Measurements from ENCODE around the gene ZNF576. TPM values are rescaled to one million over a fixed set of nuclear protein-coding genes. Genes with fewer than 3 reads are reported as not detected.
"Not testable (repeated sequence)": the region's sequence is repeated elsewhere in the genome, so short reads cannot be mapped to it uniquely, and the experiment has no call there.

The ZNF576 gene
- 10 to 100 TPM; 18.1 to 20.8 (median 20.0) TPM for total RNA-seq (2021; fragmentation: NEBNext Ultra II Directional; extraction: Animal tissue kit (Norgen Biotek cat#: 25700))
- long read RNA-seq, transcript ZNF576-201 (3 exons, 2,566 nt), result major isoform, 13 of 16 reads
- long read RNA-seq, partial matches to known transcripts, result 0 of 16 reads
- long read RNA-seq, other reads (novel, unspliced or antisense), result 0 of 16 reads

GRCh38 chr19:43595999-43596841 lies at the start of gene ZNF576, which contains the start of gene IRGQ:
Gene ZNF576 (plus strand): TSS chr19:43596595. CDS start chr19:43597109, 514 bp downstream.
Gene IRGQ (minus strand): TSS chr19:43596134. CDS start chr19:43595338, 796 bp downstream.
- Mint-ChIP-seq H3K36me3 (ENCODE audit: low read depth) (peaks cover 14% of the 10 kb centered on the region), H3K9me3 (no peaks in the 10 kb centered on the region), H3K4me1 (ENCODE audit: low read depth) (peaks cover 26% of the 10 kb centered on the region), H3K27ac (peak within 1 kb of the TSS; percentile 99), H3K27me3 (ENCODE audit: insufficient read depth) (peaks cover 5% of the 10 kb centered on the region), H3K4me3 (peak within 1 kb of the TSS; percentile 94)
- peak; percentile 99 for DNase-seq
- TF ChIP-seq, protein P1, sequence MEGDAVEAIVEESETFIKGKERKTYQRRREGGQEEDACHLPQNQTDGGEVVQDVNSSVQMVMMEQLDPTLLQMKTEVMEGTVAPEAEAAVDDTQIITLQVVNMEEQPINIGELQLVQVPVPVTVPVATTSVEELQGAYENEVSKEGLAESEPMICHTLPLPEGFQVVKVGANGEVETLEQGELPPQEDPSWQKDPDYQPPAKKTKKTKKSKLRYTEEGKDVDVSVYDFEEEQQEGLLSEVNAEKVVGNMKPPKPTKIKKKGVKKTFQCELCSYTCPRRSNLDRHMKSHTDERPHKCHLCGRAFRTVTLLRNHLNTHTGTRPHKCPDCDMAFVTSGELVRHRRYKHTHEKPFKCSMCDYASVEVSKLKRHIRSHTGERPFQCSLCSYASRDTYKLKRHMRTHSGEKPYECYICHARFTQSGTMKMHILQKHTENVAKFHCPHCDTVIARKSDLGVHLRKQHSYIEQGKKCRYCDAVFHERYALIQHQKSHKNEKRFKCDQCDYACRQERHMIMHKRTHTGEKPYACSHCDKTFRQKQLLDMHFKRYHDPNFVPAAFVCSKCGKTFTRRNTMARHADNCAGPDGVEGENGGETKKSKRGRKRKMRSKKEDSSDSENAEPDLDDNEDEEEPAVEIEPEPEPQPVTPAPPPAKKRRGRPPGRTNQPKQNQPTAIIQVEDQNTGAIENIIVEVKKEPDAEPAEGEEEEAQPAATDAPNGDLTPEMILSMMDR (IDR thresholded peaks at IDR 0.05), result peak; percentile 54

- H3K27me3 Mint-ChIP-seq (ENCODE audit: insufficient read depth); H3K4me3 Mint-ChIP-seq; H3K9me3 Mint-ChIP-seq; DNase-seq; H3K27ac Mint-ChIP-seq; H3K4me1 Mint-ChIP-seq (ENCODE audit: low read depth): not testable (repeated sequence)
- 0 out of 2 replicates have a peak, but pooled peaks cover 22% of the 10 kb centered on the region for H3K36me3 Mint-ChIP-seq (ENCODE audit: low read depth)
Observed at GRCh38 chr19:43547926-43548325, 48.5 kb upstream of the ZNF576 start.

- no peak overlapping the region for H3K4me3 Mint-ChIP-seq
- no peaks in the 10 kb centered on the region for H3K4me1 Mint-ChIP-seq (ENCODE audit: low read depth)
- no peaks in the 10 kb centered on the region for H3K9me3 Mint-ChIP-seq
- DNase-seq, result no peak
- peaks cover 3% of the 10 kb centered on the region; the same call in 1 of the 2 replicates for H3K27me3 Mint-ChIP-seq (ENCODE audit: insufficient read depth)
- H3K36me3 Mint-ChIP-seq (ENCODE audit: low read depth), result 0 out of 2 replicates have a peak, but pooled peaks cover 22% of the 10 kb centered on the region
- H3K27ac Mint-ChIP-seq, result no peak overlapping the region
- TF ChIP-seq, protein P1 (IDR thresholded peaks at IDR 0.05), result no peak
Observed at GRCh38 chr19:43548706-43549105, 47.7 kb upstream of the ZNF576 start.

DNA sequence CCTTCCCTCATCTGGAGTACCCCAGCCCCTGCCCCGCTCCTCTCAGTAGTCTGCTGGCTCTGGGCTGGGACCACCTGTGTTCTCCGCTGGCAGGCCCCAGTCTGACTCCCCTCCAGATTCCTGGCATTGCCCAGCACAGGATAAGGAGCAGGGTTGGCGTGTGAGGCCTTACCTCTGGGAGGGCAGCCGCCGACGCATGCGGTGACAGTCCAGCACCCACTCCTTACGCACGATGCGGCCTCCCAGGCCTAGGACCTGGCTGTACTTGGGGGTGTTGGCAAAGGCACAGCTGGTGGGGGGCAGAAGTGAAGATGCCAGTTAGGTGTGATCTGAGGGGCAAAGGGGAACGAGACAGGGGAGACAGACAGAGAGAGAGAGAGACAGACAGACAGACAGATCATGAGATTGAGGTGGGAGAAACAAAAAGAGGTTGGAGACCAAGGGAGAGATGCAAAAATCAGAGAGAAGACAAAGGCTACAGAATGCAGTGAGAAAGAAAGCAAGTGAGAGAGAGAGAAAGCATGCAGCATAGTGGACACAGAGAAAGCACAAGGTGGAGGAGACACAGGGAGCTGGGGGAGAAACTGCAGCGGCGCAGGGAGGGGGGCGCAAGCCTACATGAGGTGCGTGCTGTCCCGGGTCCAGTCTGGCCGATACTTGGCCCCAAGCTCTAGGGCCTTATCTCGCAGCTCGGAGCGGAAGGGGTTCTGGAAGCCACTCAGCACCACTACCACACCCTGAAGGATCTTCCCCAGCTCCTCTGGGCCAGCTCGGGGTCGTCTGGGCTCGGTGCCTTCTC lies 44.8 kb upstream of the ZNF576 start:
- 0 out of 2 replicates have a peak, but pooled peaks cover 20% of the 10 kb centered on the region for H3K36me3 Mint-ChIP-seq (ENCODE audit: low read depth)
- no peak for DNase-seq
- H3K27me3 Mint-ChIP-seq (ENCODE audit: insufficient read depth), result peaks cover 3% of the 10 kb centered on the region; the same call in 1 of the 2 replicates
- H3K4me3 Mint-ChIP-seq, result no peak overlapping the region
- no peak overlapping the region; the same call in 1 of the 2 replicates for H3K27ac Mint-ChIP-seq
- TF ChIP-seq, protein P1 (IDR thresholded peaks at IDR 0.05), result no peak
- H3K4me1 Mint-ChIP-seq (ENCODE audit: low read depth), result peaks cover 5% of the 10 kb centered on the region; the same call in 1 of the 2 replicates
- no peaks in the 10 kb centered on the region for H3K9me3 Mint-ChIP-seq

- H3K27ac Mint-ChIP-seq, result no peak overlapping the region
- TF ChIP-seq, protein P1 (IDR thresholded peaks at IDR 0.05), result no peak
Observed at GRCh38 chr19:43552198-43552450, 44.3 kb upstream of the ZNF576 start.

More at GRCh38 chr19:43552198-43552450, 44.3 kb upstream of the ZNF576 start:
- Mint-ChIP-seq H3K9me3 (no peaks in the 10 kb centered on the region), H3K27me3 (ENCODE audit: insufficient read depth) (peaks cover 3% of the 10 kb centered on the region; the same call in 1 of the 2 replicates), H3K4me3 (no peak overlapping the region), H3K4me1 (ENCODE audit: low read depth) (peaks cover 7% of the 10 kb centered on the region), H3K36me3 (ENCODE audit: low read depth) (0 out of 2 replicates have a peak, but pooled peaks cover 20% of the 10 kb centered on the region)
- no peak for DNase-seq

Data from HFFc6 (cell line).